Myocyte (in vitro differentiated cells): ENCODE results near the gene IL1R1. TPM values are rescaled to one million over a fixed set of nuclear protein-coding genes. Genes with fewer than 3 reads are reported as not detected.
A peak's percentile ranks its signal among the peaks of the same experiment; 100 is the strongest.
"Not testable (repeated sequence)": the region's sequence is repeated elsewhere in the genome, so short reads cannot be mapped to it uniquely, and the experiment has no call there.

ENCODE experiments used
- DNase-seq: peaks from one replicate; pipeline ENCODE4 v3.0.0-alpha.2; 2012; ENCODE audit warnings: low read depth
- polyA plus RNA-seq: library from polyadenylated mRNA; unstranded; fragments of >200 nt; gene quantifications from one replicate; pipeline ENCODE4 v1.2.1, GENCODE V29; 2012; ENCODE audit warnings: missing spikeins
- total RNA-seq: library from RNA; depleted of rRNA; stranded (reverse); fragments of >200 nt; gene quantifications from 2 replicates; pipeline ENCODE4 v1.2.3, GENCODE V29; 2014

IL1R1 gene
- total RNA-seq, result 12.9 and 13.9 TPM in 2 replicates
- 5.9 TPM for polyA plus RNA-seq

DNA sequence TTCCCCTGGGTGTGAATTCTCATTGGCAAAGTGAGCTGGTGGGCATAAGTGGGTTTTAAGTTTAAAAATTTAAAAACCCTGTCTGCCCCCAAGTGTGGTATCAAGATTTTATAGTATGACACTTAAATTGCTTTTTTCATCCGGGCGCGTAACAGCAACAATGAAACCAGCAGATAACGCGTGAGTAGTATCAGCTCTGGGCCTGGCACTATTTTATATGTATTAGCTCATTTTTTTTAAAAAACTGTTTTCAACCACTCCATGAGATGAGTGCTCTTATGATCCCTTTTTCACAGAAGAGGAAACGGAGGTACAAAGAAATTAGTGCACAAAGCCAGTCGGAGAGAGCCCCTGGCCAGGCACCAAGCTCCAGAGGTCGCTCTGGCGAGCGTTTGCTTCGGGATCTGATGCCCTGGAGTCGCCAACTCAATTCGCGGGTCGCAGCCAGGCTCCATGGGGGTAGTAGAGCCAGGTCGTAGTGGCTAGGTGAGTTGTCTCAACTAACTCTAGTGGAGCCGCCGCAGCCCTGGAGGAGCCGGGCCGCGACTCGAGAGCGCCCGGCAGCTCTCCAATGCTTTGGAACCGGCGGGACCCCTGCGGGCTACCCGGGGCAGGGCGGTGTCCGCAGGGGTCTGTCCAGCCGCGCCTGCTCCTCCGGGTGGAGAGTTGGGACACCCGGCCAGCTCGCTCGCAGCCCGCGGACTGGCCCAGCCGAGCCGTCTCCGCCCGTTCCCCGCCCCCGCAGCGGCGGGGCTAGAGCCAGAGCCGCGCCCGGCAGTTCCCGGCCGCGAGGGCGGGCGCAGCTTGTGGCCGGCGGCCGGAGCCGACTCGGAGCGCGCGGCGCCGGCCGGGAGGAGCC lies at the start of gene IL1R1:
IL1R1 (plus strand) TSS at position 777 of the 859 bp plus-strand sequence. CDS start 14,979 bp downstream, outside the sequence.
- peak; percentile 83 for DNase-seq

GRCh38 chr2:102093662-102094061 lies 48.9 kb upstream of the IL1R1 start:
- DNase-seq, result no peak

DNA sequence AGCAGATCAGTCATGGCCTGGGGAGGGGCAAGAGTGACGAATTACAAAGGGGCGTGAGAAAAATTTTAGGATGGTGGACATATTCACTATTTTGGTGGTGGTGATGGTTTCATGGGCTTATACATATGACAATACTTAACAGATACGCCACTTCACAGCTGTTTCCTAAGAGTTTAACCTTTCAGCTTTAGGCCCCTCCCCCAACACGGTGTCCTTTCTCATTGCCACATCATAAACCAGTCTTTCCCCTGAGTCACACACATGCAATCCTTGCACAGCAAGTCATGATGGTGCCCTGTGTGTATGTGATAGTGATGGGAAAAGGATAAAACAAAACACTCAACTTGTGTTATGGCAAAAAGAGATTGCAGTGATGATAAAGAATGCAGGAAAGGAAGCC lies 47.6 kb upstream of the IL1R1 start:
- peak; percentile 64 for DNase-seq

DNA sequence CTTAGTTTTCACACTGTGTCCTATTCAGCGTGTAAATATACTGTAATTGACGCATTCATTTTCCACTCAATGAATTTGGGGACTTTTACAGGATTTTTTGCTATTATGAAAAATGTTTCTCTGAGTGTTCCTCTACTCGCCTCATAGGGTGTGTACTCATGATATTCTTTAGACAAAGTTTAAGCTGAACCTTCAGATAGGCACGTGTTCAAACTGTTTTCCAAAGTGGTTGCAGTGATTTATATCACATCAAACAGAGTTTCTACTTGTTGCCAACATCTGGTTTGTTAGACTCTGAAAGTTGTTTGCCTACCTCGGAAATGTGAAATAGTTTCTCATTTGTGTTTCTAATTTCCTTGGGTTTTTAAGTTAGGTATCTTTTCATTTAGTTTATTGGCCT lies 46.4 kb upstream of the IL1R1 start:
- no peak for DNase-seq

DNA sequence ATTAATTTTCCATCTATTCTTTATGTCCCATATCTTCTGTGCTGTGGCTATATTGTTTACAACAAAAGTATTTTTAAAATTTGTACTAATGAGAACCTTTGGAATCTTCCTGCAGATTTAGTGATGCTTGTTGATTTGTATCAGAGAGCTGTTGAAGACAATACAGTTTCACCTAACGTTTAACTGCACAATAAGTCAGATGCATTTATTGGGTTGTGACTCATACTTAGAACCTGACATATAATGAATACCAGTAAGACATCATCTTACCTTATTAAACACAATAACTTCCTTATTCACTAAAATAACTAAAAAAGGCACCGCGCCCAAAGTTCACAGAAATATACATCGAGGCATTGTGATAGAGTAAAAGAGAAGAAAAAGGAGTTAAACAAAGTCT lies 43.8 kb upstream of the IL1R1 start:
- no peak for DNase-seq

DNA sequence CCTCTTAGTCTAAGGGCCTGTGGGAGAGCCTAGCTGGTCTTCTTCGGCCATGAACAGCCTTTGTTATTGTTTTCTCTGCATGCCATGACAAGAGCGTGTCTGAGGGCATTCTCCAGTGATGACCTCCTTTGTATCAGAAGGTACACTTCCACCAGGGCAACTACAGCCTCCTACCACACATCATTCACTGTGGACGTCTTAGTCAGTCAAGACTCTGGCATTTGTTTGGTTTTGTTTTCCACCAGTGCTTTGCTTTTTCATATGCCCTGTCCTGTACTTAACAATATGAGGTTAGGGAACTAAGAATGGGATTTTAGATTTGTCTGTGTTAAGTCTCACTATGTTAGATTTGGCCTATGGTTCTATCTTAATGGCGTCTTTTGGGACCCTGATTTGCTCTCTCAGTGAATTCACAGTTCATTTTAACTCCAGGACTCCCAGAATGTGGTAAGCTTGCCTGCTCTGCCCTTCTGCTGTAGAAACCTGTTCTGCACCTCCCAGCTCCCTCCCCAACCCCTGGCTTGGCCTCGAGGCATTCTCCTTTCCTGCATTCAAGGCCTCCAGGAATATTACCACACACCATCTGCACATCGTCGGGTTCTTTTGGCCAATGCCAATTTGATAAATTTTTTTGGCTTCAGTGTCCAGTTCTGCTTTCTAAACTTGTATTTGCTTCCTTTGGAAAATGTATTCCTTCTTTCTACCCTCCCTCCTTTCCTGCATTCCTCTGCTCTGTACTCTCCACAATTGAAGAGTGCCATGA lies 42.8 kb upstream of the IL1R1 start:
- DNase-seq, result no peak

DNA sequence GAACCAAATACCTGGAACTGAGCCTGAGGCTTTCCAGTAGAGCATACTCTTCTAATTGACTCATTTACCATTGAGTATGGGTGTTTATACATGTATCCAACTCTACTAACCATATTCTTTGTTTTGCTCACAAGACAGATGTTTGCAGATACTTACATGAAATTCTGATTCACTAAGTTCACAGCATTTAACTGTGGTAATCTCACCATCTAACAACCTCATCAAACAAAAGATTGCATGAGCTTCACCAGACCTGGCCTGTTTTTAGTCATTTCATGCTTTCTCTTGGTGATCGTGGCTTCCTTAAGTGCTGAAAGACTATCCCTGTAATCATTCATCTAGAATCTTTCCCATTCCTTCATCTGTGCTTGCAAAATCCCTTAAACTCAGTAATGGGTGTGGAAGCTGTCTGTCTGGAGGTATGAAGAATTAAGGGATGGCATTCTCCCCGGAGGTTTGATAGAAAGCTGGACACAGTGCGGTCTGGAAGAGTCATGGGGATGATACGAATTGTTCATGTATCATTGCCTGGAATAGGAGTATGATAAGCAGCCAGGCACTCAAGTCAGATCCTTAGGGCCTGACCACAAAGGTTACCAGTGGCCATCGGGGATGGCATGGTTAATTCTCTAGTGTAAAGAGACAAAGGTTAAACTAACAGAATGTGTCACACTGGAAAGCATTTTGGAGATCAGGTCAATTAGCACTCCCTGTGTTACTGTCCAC lies 42.0 kb upstream of the IL1R1 start:
- DNase-seq, result peak; percentile 76

- DNase-seq, result no peak
These were observed 41.3 kb upstream of the IL1R1 start for GRCh38 chr2:102101097-102101848.

DNA sequence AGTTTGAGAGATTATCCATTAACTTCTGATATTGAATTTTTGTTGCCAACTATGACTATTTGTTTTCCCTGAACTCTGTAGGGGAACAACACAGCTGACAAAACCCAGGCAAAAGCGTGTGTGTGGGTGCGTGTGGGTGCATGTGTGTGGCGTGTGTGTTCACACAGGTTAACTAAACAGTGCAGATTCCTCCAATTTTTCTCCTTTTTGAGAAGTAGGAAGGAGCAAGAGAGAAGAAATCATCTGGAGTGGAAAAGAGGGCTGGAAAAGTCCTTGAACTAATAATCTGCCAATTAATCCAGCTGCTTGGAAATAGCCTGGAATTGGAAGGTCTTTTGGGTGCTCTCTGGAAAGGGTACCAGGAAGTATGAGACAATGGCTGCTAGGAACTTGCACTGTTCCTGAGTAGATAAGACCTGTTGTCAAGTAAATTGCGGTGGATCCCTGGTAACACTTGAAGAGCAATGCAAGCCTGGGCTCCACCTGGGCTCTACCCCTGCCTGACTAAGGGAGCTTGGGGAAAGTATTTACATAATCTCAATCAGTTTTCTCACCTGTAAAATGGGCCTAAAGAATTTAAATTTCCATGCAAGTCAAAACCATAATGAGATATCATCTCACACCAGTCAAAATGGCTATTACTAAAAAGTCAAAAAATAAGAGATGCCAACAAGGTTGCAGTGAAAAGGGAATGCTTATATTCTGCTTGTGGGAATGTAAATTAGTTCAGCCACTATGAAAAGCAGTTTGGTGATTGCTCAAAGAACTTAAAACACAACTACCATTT lies 40.5 kb upstream of the IL1R1 start:
- DNase-seq, result no peak

- not testable (repeated sequence) for DNase-seq
These were observed 40.0 kb upstream of the IL1R1 start for GRCh38 chr2:102102636-102102948.

DNA sequence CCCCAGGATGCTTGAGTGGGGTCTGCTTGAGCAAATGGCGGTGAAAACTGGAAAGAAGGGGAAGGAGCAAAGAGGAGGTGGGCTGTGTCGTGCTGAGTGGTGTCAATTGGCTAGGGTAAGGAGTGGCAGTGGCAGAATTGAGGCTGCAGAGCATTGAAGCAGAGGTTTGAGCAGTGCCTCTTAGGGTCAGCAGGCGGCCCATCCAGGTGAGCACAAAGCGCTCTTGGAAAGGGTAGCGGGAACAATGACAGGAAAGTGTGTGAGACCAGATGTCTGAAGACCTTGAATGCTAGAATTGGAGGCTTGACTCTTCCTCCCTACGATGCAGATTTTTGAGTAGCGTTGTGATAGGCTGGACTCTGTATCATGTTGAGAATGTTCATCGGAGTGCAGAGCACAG lies 39.3 kb upstream of the IL1R1 start:
- DNase-seq, result no peak

DNA sequence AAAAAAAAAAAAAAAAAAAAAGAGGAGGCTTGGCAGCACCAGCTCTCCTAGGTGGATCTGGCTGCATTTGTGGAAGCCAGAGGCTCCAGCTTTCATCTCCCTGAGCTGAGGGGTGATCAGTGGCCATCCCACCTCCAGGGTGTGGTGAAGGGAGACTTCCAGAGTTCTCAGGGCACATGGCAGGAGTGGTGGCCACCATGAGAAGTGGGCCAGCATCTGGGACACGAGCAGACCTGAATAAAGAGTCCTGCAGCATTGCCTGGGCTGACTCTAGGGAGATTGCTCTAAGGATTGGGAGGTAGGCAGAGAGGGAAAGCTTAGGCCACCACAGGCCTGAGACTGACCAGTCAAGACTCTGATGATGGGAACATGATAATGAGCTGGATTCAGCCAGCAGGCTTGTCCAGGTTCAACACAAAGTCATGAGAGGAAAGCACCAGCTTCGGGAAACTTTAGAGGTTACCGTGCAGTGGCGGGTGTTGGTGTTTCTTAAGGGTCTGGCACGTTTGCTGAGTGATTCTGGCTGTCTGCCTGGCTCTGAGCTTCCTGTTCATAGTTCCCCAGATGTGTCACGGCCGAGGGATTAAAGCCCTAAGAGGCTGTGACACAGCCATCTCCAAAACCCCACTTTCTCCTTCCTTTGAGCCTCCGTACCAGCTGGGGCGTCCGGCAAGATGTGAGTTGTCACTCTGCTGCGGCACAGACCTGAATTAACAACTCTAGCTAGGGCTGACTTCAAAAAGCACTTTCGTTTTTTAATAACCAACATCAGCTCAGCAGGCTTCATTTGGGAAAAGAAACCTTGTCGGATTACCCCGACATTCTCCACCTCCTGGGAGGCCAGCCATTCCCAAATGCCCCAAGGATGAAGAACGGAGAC lies 38.3 kb upstream of the IL1R1 start:
- DNase-seq, result peak; percentile 89

- DNase-seq, result peak; percentile 89
These were observed 36.4 kb upstream of the IL1R1 start for GRCh38 chr2:102106133-102106556.

- not testable (repeated sequence) for DNase-seq
These were observed 35.5 kb upstream of the IL1R1 start for GRCh38 chr2:102106813-102107740.

DNA sequence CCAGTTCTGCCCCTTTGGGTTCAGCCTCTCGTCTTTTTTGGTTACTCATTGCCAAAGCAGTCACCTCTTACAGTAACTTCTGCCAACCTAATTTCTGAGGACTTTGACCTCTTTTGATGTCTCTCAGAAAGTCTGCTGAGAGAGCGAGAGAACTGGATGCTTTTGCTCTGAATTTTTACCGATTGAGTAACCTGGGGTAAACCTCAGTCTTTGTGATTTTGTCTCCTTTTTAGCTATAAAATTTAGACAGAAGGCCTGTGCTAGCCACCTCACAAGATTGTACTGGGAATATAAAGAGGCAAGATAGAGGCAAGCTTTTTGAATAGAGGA lies 34.8 kb upstream of the IL1R1 start:
- no peak for DNase-seq

DNA sequence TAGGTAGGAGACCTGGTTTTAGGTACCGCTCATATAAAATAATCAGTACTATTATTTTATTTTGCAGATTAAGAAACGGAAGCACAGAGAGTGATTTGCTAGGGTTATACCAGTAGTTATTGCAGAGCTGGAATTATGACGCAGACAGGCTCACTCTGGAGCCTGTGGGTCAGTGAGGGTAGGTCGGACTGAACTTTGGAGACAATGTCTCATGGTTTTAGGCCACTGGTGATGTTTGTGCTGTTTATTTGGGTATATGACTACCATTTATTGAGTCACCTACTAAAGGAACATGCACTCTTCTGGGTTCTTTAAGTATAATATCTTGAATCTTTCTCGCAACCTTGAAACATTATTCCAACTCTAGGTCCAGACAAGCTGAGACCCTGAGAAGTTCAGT lies 33.5 kb upstream of the IL1R1 start:
- no peak for DNase-seq

DNA sequence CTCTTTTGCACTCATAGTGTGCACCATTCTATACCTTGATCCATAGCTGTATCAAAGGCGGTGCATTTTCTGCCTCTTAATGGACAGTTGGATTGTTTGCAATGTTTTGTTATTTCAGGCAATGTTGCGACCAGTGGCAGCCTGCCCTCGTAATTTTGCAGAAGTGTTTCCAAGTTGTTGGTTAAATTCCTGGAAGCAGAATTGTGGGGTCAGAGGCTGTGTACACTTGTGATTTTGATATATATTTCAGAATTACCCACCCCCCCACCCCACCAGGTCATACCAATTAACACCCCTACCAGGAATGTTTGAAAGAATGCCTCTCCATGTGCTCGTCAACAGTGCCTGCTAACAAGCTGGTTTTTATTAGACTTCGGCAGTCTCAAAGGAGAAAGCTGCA lies 32.4 kb upstream of the IL1R1 start:
- DNase-seq, result no peak

- no peak for DNase-seq
These were observed 31.8 kb upstream of the IL1R1 start for GRCh38 chr2:102110596-102111334.
